ENCODE results near the gene BTBD9.

- TF ChIP-seq POLR2A (IDR thresholded peaks at IDR 0.05) (no peak), POLR2AphosphoS5 (IDR thresholded peaks at IDR 0.05; ENCODE audit: insufficient read depth in 1 of 2, low read depth in 1 of 2) (no peak), CTCF (IDR thresholded peaks at IDR 0.05) (no peak)
Measured at GRCh38 chr6:38208028-38208427, 431.7 kb downstream of the BTBD9 start.

Data from vagina (tissue), 2 donors.